Hepatocyte (in vitro differentiated cells): Measurements from ENCODE around the gene ITGAE. TPM values are rescaled to one million over a fixed set of nuclear protein-coding genes. Genes with fewer than 3 reads are reported as not detected.

Experiments
- DNase-seq: peaks from one replicate; pipeline ENCODE4 v3.0.0-alpha.2; 2016; ENCODE audit warnings: low spot score
- H2AFZ ChIP-seq: fragments of 200-600 bp; sonication (generic); 2 replicates; pipeline ENCODE4 v1.6.0; 2016; ENCODE audit warnings: antibody characterized with exemption, mild to moderate bottlenecking
- H3K27ac ChIP-seq: fragments of 200-600 bp; sonication (generic); 2 replicates; pipeline ENCODE4 v1.5.1; 2016; ENCODE audit warnings: mild to moderate bottlenecking
- H3K27me3 ChIP-seq: fragments of 200-600 bp; sonication (generic); 2 replicates; pipeline ENCODE4 v1.6.1; 2016
- H3K36me3 ChIP-seq: fragments of 200-600 bp; sonication (generic); replicated peaks from 2 replicates; pipeline ENCODE4 v1.5.1; 2016; ENCODE audit warnings: low read depth; ENCODE audit not compliant: insufficient read depth
- H3K4me1 ChIP-seq: fragments of 200-600 bp; sonication (generic); 2 replicates; pipeline ENCODE4 v1.5.1; 2016; ENCODE audit warnings: mild to moderate bottlenecking, moderate library complexity; ENCODE audit not compliant: insufficient read depth
- H3K4me2 ChIP-seq: fragments of 200-600 bp; sonication (generic); 2 replicates; pipeline ENCODE4 v1.6.0; 2016
- H3K4me3 ChIP-seq: fragments of 200-600 bp; sonication (generic); 2 replicates; pipeline ENCODE4 v1.5.1; 2016; ENCODE audit warnings: mild to moderate bottlenecking
- H3K79me2 ChIP-seq: fragments of 200-600 bp; sonication (generic); 2 replicates; pipeline ENCODE4 v1.6.0; 2017; ENCODE audit warnings: mild to moderate bottlenecking
- H3K9me2 ChIP-seq: fragments of 200-600 bp; sonication (generic); replicated peaks from 2 replicates; pipeline ENCODE4 v1.6.0; 2017; ENCODE audit warnings: mild to moderate bottlenecking; ENCODE audit not compliant: insufficient read depth
- H3K9me3 ChIP-seq: fragments of 200-600 bp; sonication (generic); 2 replicates; pipeline ENCODE4 v1.5.1; 2016; ENCODE audit warnings: low read depth, mild to moderate bottlenecking
- H4K20me1 ChIP-seq: fragments of 200-600 bp; sonication (generic); 2 replicates; pipeline ENCODE4 v1.6.0; 2016; ENCODE audit warnings: mild to moderate bottlenecking; ENCODE audit not compliant: insufficient read depth, poor library complexity, severe bottlenecking
- EZH2 ChIP-seq: fragments of 200-600 bp; sonication (generic); IDR thresholded peaks from 2 replicates; pipeline ENCODE4 v1.6.1; 2016; ENCODE audit warnings: antibody characterized with exemption, mild to moderate bottlenecking, borderline replicate concordance
- EZH2phosphoT487 ChIP-seq: fragments of 200-600 bp; sonication (generic); IDR thresholded peaks from one replicate; pipeline ENCODE4 v1.6.1; 2018; ENCODE audit warnings: antibody characterized with exemption, mild to moderate bottlenecking, low read depth, moderate library complexity; ENCODE audit not compliant: unreplicated experiment, severe bottlenecking
- WGBS: methylation state at CpG from one replicate; pipeline ENCODE4 v1.1.6; 2016; ENCODE audit warnings: low lambda C conversion rate; ENCODE audit errors: missing lambda C conversion rate; 5-methylcytosine and 5-hydroxymethylcytosine counted together
- polyA plus RNA-seq: library from polyadenylated mRNA; unstranded; fragments of >200 nt; fragmentation: Nextera tagmentation; extraction: Ambion mirVana; gene quantifications from 2 replicates; pipeline ENCODE4 v1.2.1, GENCODE V29; 2016
- total RNA-seq: library from RNA; depleted of rRNA; stranded (reverse); fragments of >200 nt; gene quantifications from 2 replicates; pipeline ENCODE4 v1.2.3, GENCODE V29; 2014
- TF ChIP-seq, protein P1 (sequence below): fragments of 200-600 bp; sonication (generic); IDR thresholded peaks from 2 replicates; pipeline ENCODE4 v1.5.1; 2016; ENCODE audit warnings: antibody characterized with exemption, mild to moderate bottlenecking; ENCODE audit not compliant: poor library complexity

The ITGAE gene, protein sequence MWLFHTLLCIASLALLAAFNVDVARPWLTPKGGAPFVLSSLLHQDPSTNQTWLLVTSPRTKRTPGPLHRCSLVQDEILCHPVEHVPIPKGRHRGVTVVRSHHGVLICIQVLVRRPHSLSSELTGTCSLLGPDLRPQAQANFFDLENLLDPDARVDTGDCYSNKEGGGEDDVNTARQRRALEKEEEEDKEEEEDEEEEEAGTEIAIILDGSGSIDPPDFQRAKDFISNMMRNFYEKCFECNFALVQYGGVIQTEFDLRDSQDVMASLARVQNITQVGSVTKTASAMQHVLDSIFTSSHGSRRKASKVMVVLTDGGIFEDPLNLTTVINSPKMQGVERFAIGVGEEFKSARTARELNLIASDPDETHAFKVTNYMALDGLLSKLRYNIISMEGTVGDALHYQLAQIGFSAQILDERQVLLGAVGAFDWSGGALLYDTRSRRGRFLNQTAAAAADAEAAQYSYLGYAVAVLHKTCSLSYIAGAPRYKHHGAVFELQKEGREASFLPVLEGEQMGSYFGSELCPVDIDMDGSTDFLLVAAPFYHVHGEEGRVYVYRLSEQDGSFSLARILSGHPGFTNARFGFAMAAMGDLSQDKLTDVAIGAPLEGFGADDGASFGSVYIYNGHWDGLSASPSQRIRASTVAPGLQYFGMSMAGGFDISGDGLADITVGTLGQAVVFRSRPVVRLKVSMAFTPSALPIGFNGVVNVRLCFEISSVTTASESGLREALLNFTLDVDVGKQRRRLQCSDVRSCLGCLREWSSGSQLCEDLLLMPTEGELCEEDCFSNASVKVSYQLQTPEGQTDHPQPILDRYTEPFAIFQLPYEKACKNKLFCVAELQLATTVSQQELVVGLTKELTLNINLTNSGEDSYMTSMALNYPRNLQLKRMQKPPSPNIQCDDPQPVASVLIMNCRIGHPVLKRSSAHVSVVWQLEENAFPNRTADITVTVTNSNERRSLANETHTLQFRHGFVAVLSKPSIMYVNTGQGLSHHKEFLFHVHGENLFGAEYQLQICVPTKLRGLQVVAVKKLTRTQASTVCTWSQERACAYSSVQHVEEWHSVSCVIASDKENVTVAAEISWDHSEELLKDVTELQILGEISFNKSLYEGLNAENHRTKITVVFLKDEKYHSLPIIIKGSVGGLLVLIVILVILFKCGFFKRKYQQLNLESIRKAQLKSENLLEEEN
- total RNA-seq (28.1 and 46.7 TPM in 2 replicates), polyA plus RNA-seq (53.0 and 77.0 TPM in 2 replicates)

- Histone ChIP-seq H3K4me3 (no peak within 1 kb of the TSS), H3K27me3 (no peaks in the 10 kb centered on the region), H3K4me1 (no peaks in the 10 kb centered on the region), H3K27ac (peak within 1 kb of the TSS; percentile 81), H4K20me1 (no peaks in the 10 kb centered on the region), H2AFZ (no peak within 1 kb of the TSS), H3K36me3 (no peaks in the 10 kb centered on the region), H3K9me3 (no peaks in the 10 kb centered on the region), H3K4me2 (no peak within 1 kb of the TSS), H3K9me2 (no peaks in the 10 kb centered on the region), H3K79me2 (no peaks in the 10 kb centered on the region)
- 92% methylated on average over 17 of the region's 17 CpGs for WGBS
- DNase-seq = no peak
- no peak for TF ChIP-seq EZH2
- TF ChIP-seq EZH2phosphoT487 = no peak
- TF ChIP-seq, protein P1, sequence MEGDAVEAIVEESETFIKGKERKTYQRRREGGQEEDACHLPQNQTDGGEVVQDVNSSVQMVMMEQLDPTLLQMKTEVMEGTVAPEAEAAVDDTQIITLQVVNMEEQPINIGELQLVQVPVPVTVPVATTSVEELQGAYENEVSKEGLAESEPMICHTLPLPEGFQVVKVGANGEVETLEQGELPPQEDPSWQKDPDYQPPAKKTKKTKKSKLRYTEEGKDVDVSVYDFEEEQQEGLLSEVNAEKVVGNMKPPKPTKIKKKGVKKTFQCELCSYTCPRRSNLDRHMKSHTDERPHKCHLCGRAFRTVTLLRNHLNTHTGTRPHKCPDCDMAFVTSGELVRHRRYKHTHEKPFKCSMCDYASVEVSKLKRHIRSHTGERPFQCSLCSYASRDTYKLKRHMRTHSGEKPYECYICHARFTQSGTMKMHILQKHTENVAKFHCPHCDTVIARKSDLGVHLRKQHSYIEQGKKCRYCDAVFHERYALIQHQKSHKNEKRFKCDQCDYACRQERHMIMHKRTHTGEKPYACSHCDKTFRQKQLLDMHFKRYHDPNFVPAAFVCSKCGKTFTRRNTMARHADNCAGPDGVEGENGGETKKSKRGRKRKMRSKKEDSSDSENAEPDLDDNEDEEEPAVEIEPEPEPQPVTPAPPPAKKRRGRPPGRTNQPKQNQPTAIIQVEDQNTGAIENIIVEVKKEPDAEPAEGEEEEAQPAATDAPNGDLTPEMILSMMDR = no peak
Measured at GRCh38 chr17:3800362-3801271, at the start of gene ITGAE. ITGAE (minus strand) TSS chr17:3801188; CDS start chr17:3801144, 44 bp downstream.

- no peaks in the 10 kb centered on the region for H3K27me3 ChIP-seq
- WGBS = 96% methylated on average over 9 of the region's 9 CpGs
- H3K4me1 ChIP-seq = peaks cover 5% of the 10 kb centered on the region
- TF ChIP-seq EZH2 (no peak), EZH2phosphoT487 (no peak)
- TF ChIP-seq, protein P1 = no peak
- H3K9me2 ChIP-seq = no peaks in the 10 kb centered on the region
- H3K36me3 ChIP-seq = no peaks in the 10 kb centered on the region
- no peak overlapping the region for H2AFZ ChIP-seq
- no peak overlapping the region for H3K4me2 ChIP-seq
- peaks cover 26% of the 10 kb centered on the region for H3K79me2 ChIP-seq
- H3K4me3 ChIP-seq = no peak overlapping the region
- no peak overlapping the region for H3K27ac ChIP-seq
- no peak for DNase-seq
- H4K20me1 ChIP-seq = no peaks in the 10 kb centered on the region
- H3K9me3 ChIP-seq = no peaks in the 10 kb centered on the region
Measured at GRCh38 chr17:3848229-3848835, 47.3 kb upstream of the ITGAE start.
